HG03135 (cell line): ENCODE results near the gene ESR2.
"Not testable (repeated sequence)": the region's sequence is repeated elsewhere in the genome, so short reads cannot be mapped to it uniquely, and the experiment has no call there.

Source experiments
- ATAC-seq: cut with Tn5 transposase; IDR thresholded peaks from one replicate; pipeline ENCODE4 v1.9.1; 2021; ENCODE audit warnings: mild to moderate bottlenecking, moderate library complexity; ENCODE audit not compliant: unreplicated experiment

ESR2 gene

GRCh38 chr14:64158608-64159007, 135.6 kb downstream of the ESR2 start:
- no peak for ATAC-seq

DNA sequence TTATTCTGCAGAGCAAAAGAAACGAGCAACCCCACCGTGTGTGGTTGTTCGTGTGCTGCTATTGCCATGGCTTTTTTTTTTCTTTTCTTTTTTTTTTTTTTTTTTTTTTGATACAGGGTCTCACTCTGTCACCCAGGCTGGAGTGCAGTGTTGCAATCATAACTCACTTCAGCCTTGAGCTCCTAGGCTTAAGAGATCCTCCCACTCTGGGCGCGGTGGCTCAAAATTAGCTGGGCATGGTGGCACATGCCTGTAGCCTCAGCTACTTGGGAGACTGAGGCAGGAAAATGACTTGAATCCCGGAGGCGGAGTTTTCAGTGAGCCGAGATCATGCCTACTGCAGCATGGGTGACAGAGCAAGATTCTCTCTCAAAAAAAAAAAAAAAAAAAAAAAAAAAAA, 144.2 kb downstream of the ESR2 start:
- ATAC-seq = no peak

GRCh38 chr14:64147126-64147790, 146.9 kb downstream of the ESR2 start:
- no peak for ATAC-seq

GRCh38 chr14:64137657-64138290, 156.4 kb downstream of the ESR2 start:
- no peak for ATAC-seq

DNA sequence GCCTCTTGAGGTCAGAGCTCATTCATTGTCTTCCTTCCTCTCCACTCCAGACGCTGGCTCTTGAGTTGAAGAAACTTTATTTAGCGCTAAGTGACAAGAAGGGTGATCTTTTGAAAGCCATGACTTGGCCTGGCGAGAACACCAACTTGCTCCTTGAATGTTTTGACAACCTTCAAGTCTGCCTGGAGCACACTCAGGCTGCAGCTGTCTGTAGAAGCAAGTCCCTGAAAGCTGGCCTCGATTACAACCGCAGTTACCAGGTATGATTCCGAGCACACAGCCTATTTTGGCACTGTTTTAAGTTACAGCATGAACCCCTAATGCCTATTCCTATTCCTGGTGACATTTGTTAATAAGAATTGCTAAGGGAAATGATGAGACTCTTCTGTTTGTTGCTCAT, 167.6 kb downstream of the ESR2 start:
- no peak for ATAC-seq

DNA sequence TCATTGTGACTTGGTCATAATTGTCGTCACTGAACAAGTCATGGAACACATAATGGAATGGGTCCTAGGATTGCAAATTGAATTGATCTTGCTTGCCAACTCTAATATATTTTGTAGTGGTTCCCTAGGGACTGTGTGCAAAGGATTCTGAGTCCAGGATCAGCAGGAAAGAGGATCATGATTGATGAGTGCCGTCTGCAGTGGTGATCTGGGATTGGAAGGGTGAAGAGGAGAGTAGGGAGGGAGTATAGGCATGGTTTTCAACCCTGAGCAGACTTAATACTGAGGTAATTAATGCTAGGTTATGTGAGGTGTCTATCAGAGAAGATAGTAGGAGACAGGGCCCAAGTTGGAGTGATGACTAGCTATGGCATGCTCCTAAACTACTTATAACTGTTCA, 168.9 kb downstream of the ESR2 start:
- no peak for ATAC-seq

GRCh38 chr14:64123241-64123822, 170.8 kb downstream of the ESR2 start:
- ATAC-seq = no peak

DNA sequence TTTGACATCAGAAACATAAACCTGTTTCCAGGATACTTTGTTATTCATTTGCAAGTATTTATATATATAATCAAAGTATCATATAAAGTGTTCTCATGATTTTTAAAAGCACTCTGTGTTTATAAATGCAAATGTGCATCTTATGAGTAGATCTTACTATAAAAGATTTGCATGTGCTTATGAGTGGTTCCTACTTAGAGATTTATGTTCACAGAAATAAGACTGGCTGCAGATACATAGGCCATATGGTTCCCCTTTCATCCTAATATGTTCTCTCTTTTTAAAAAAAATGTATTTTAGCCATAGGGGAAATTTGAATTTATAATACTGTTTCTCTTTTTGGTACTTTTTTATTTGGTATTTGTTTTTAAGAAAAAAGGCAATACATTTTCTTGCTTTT, 174.2 kb downstream of the ESR2 start:
- no peak for ATAC-seq

DNA sequence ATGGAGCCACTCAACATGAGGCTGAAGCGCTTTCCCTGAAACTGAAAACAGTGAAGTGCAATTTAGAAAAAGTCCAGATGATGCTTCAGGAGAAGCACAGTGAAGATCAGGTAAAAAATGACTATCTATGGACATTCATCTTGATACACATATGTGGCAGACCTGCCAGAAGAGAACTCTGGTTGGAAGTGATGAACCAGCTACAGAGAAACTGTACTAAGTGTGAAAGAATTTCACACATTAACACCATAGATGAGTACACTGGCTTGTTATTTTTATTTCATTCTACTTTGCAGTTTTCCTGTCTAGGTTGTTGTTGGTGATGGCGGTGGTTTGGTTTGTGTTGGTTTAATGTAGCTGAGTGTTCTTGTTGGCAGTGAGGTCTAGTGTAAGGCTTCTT, 174.7 kb downstream of the ESR2 start:
- no peak for ATAC-seq

DNA sequence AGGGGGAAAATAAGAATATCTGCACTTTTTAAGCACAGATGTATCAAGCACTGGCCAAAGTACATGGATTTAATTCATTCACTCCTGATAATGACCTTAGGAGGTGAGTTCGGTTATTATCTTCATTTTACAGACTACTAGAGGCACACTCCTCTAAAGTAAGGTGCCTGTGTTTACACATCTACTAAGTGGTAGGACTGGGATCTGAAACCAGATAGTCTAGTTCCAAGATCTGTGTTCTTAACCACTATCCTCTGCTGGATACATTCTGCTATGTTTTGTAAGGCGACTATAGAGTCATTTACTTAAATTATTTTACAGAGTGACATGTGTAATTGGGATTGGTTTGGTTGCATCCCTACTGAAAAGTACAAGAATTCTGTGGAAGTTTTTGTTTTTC, 175.3 kb downstream of the ESR2 start:
- ATAC-seq = no peak

DNA sequence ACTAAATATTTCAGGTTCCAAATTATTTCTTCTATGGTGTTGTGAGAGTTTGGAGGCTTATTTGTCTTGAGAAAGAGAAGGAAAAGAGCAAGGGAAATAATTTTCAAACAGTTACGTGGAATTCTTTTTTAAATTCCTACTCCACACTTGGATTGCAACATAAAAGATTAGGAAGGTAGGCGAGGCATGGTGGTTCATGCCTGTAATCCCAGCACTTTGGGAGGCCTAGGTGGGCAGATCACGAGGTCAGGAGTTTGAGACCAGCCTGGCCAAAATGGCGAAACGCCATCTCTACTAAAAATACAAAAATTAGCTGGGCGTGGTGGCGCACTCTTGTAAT, 175.8 kb downstream of the ESR2 start:
- ATAC-seq = not testable (repeated sequence)

DNA sequence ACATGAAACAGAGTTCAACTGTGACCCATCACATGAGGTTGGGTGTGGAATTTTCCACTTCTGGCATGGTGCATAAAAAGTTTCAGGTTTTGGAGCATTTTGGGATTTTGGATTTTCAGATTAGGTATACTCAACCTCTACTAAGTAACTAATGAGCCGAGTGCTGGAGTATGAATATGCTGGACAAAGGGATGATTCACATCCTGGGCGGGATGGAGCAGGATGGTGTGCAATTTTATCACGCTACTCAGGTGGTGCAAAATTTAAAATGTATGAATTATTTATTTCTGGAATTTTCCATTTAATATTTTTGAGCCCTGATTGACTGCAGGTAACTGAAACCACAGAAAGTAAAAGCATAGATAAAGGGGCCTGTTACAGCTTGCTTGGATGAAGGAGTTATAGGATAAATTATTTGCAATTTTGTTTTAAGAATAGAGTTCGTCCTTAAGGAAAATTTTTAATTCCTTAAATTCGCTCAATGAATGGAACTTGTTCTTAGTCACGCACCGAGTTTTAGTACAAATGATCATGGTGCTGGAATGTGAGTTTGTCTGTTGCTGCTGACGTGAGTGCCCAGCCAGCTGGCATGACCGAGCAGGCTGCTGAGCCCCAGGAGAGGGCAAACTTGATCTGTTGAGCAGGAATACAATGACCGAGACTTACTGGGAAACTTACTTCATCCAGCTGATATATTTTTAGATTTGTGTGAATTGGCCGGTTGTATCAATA, 176.3 kb downstream of the ESR2 start:
- no peak for ATAC-seq

GRCh38 chr14:64115401-64115800, 178.8 kb downstream of the ESR2 start:
- no peak for ATAC-seq

GRCh38 chr14:64114796-64115195, 179.4 kb downstream of the ESR2 start:
- no peak for ATAC-seq

DNA sequence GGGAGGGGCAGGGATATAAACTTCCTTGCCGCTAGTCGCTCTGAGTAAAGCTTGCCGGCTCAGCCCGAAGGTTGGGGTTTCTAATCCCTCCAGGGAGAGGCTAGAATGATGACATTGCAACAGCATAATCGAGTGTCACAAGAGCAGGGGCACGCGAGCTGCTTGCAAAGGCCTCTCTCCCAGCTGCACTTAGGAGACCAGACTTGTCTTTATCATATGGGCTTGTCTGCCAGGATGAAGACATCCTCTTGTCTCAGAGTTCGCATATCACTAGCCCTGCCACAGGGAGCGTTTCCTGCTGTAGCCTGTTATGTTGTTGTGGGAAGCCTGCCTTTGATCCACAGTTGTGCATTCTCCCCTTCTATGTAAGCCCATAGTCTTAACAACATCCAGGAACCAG, 180.0 kb downstream of the ESR2 start:
- ATAC-seq = no peak

DNA sequence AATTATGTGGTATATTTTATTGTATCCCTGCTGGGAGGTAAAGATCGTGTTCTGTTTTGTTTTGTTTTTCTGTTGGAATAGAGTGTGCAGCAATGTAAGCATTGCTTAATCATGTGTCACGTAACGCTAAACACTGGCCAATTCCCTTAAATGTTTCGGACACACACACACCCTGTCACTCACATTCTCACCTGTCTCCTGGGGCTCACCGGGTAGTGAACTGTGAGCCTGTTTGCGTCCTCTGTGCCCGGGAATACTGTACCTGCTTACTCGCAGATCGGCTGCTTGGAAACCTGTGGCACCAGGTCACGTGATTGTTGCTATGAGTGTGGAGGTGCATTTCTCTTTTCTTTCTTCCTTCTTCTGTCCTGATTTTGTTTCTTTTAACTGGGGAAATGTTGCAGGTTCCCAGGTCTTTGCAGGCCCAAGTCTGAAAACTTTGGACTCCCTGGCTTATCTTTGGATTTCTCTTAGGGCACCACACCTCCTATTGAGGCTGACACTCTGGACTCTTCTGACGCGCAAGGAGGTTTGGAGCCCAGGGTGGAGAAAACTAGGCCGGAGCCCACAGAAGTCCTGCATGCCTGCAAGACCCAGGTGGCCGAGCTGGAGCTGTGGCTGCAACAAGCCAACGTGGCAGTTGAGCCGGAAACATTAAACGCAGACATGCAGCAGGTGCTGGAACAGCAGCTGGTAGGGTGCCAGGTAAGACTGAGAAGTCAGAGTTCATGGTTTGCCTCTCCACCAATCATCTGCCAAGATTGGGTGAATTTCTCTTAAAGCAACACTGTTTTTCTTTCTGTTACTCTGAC, 181.1 kb downstream of the ESR2 start:
- ATAC-seq = no peak

GRCh38 chr14:64110802-64111201, 183.4 kb downstream of the ESR2 start:
- ATAC-seq = no peak

GRCh38 chr14:64109819-64110554, 184.2 kb downstream of the ESR2 start:
- ATAC-seq = no peak

DNA sequence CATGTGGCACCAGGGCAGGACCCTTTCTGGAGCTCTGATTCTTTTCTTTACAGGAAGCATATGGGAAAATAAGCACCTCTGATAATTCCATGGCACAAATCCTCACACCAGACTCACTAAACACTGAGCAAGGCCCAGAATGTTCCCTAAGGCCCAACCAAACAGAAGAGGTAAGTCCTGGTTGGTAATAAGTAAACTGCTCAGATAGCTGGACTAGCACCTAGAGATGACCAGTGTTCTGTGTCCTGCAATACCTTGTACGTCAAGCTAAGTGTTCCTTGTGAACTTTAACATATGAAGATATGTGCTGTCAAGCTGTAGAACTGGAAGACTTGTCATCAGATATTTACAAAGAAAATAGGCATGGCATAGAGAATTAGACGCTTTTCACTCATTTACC, 186.7 kb downstream of the ESR2 start:
- no peak for ATAC-seq

- no peak for ATAC-seq
Observed at GRCh38 chr14:64098120-64098519, 196.1 kb downstream of the ESR2 start.
